IPS-20b (cell line): Measurements from ENCODE around the gene PDS5B.

Experiments used
- H3K27ac ChIP-seq: one replicate; pipeline ENCODE4 v1.5.1; 2013; ENCODE audit warnings: low read length
- H3K27me3 ChIP-seq: 2 replicates; pipeline ENCODE4 v1.6.1; 2013; ENCODE audit warnings: mild to moderate bottlenecking, low read length, inconsistent platforms; ENCODE audit not compliant: insufficient read depth
- H3K36me3 ChIP-seq: 2 replicates; pipeline ENCODE4 v1.6.1; 2013; ENCODE audit warnings: low read depth, mild to moderate bottlenecking, inconsistent platforms, low read length, moderate library complexity; ENCODE audit not compliant: insufficient read depth
- H3K4me1 ChIP-seq: 2 replicates; pipeline ENCODE4 v1.6.1; 2013; ENCODE audit warnings: mild to moderate bottlenecking, control low read depth, inconsistent platforms, low read length, moderate library complexity; ENCODE audit not compliant: insufficient read depth
- H3K4me3 ChIP-seq: 2 replicates; pipeline ENCODE4 v1.5.1; 2013; ENCODE audit warnings: mild to moderate bottlenecking, low read length, inconsistent platforms
- H3K9ac ChIP-seq: 2 replicates; pipeline ENCODE4 v1.6.1; 2013; ENCODE audit warnings: low read depth, mild to moderate bottlenecking, inconsistent platforms, low read length, moderate library complexity
- H3K9me3 ChIP-seq: 2 replicates; pipeline ENCODE4 v1.6.1; 2013; ENCODE audit warnings: mild to moderate bottlenecking, low read depth, low read length, inconsistent platforms; ENCODE audit not compliant: insufficient read depth

Gene PDS5B

GRCh38 chr13:32660227-32660626 is 74.0 kb downstream of the PDS5B start:
- Histone ChIP-seq H3K36me3 (no peaks in the 10 kb centered on the region; the same call in 1 of the 2 replicates), H3K4me1 (no peaks in the 10 kb centered on the region), H3K4me3 (no peak overlapping the region), H3K27ac (no peak overlapping the region), H3K9ac (no peak overlapping the region), H3K9me3 (peaks cover 7% of the 10 kb centered on the region; the same call in 1 of the 2 replicates), H3K27me3 (no peaks in the 10 kb centered on the region)

GRCh38 chr13:32661685-32662084 is 75.4 kb downstream of the PDS5B start:
- Histone ChIP-seq H3K4me3 (no peak overlapping the region), H3K36me3 (no peaks in the 10 kb centered on the region; the same call in 1 of the 2 replicates), H3K9ac (no peak overlapping the region)

GRCh38 chr13:32663660-32664059 is 77.4 kb downstream of the PDS5B start:
- Histone ChIP-seq H3K27ac (no peak overlapping the region), H3K36me3 (no peaks in the 10 kb centered on the region; the same call in none of the 2 replicates)

More at GRCh38 chr13:32661685-32662084, 75.4 kb downstream of the PDS5B start:
- no peaks in the 10 kb centered on the region for H3K9me3 ChIP-seq
- H3K4me1 ChIP-seq, result no peaks in the 10 kb centered on the region
- H3K27me3 ChIP-seq, result no peaks in the 10 kb centered on the region
- no peak overlapping the region for H3K27ac ChIP-seq

GRCh38 chr13:32666990-32667571 is 80.8 kb downstream of the PDS5B start:
- H3K4me3 ChIP-seq, result no peak overlapping the region
- H3K9me3 ChIP-seq, result no peaks in the 10 kb centered on the region
- H3K9ac ChIP-seq, result no peak overlapping the region
- H3K36me3 ChIP-seq, result no peaks in the 10 kb centered on the region; the same call in none of the 2 replicates
- no peaks in the 10 kb centered on the region for H3K4me1 ChIP-seq
- H3K27me3 ChIP-seq, result no peaks in the 10 kb centered on the region
- H3K27ac ChIP-seq, result no peak overlapping the region

More at GRCh38 chr13:32663660-32664059, 77.4 kb downstream of the PDS5B start:
- H3K27me3 ChIP-seq, result no peaks in the 10 kb centered on the region
- no peak overlapping the region for H3K4me3 ChIP-seq
- H3K9me3 ChIP-seq, result no peaks in the 10 kb centered on the region
- no peak overlapping the region for H3K9ac ChIP-seq
- H3K4me1 ChIP-seq, result no peaks in the 10 kb centered on the region

- Histone ChIP-seq H3K9ac (no peak overlapping the region), H3K9me3 (no peaks in the 10 kb centered on the region), H3K36me3 (peaks cover 11% of the 10 kb centered on the region), H3K4me3 (no peak overlapping the region), H3K27me3 (no peaks in the 10 kb centered on the region), H3K27ac (no peak overlapping the region), H3K4me1 (no peaks in the 10 kb centered on the region)
Measured at GRCh38 chr13:32669030-32669646, 82.9 kb downstream of the PDS5B start.

GRCh38 chr13:32674503-32674902 is 88.3 kb downstream of the PDS5B start:
- no peak overlapping the region for H3K27ac ChIP-seq
- H3K36me3 ChIP-seq, result peaks cover 46% of the 10 kb centered on the region
- no peak overlapping the region for H3K9ac ChIP-seq
- no peaks in the 10 kb centered on the region for H3K9me3 ChIP-seq
- no peaks in the 10 kb centered on the region for H3K27me3 ChIP-seq
- H3K4me3 ChIP-seq, result no peak overlapping the region
- H3K4me1 ChIP-seq, result no peaks in the 10 kb centered on the region

- H3K9ac ChIP-seq, result no peak overlapping the region
- H3K27me3 ChIP-seq, result no peaks in the 10 kb centered on the region
- H3K27ac ChIP-seq, result no peak overlapping the region
- no peak overlapping the region for H3K4me3 ChIP-seq
- no peaks in the 10 kb centered on the region for H3K4me1 ChIP-seq
- H3K36me3 ChIP-seq, result peaks cover 60% of the 10 kb centered on the region
- no peaks in the 10 kb centered on the region for H3K9me3 ChIP-seq
Measured at GRCh38 chr13:32676242-32676641, 90.0 kb downstream of the PDS5B start.

- Histone ChIP-seq H3K9me3 (no peaks in the 10 kb centered on the region), H3K27ac (no peak overlapping the region), H3K36me3 (peaks cover 39% of the 10 kb centered on the region), H3K4me1 (no peaks in the 10 kb centered on the region), H3K4me3 (no peak overlapping the region), H3K27me3 (no peaks in the 10 kb centered on the region), H3K9ac (no peak overlapping the region)
Measured at GRCh38 chr13:32682130-32682529, 95.9 kb downstream of the PDS5B start.

- H3K27ac ChIP-seq, result no peak overlapping the region
- H3K4me1 ChIP-seq, result no peaks in the 10 kb centered on the region
- peaks cover 39% of the 10 kb centered on the region for H3K36me3 ChIP-seq
Measured at GRCh38 chr13:32682740-32683139, 96.5 kb downstream of the PDS5B start.

GRCh38 chr13:32687275-32687674 is 101.0 kb downstream of the PDS5B start:
- peaks cover 7% of the 10 kb centered on the region; the same call in 1 of the 2 replicates for H3K36me3 ChIP-seq
- no peaks in the 10 kb centered on the region for H3K27me3 ChIP-seq
- H3K4me3 ChIP-seq, result no peak overlapping the region
- no peaks in the 10 kb centered on the region for H3K9me3 ChIP-seq
- H3K4me1 ChIP-seq, result no peaks in the 10 kb centered on the region
- no peak overlapping the region for H3K27ac ChIP-seq
- H3K9ac ChIP-seq, result no peak overlapping the region

More at GRCh38 chr13:32682740-32683139, 96.5 kb downstream of the PDS5B start:
- Histone ChIP-seq H3K9me3 (no peaks in the 10 kb centered on the region), H3K4me3 (no peak overlapping the region), H3K27me3 (no peaks in the 10 kb centered on the region), H3K9ac (no peak overlapping the region)

GRCh38 chr13:32695602-32696250 is 109.5 kb downstream of the PDS5B start:
- H3K9me3 ChIP-seq, result no peaks in the 10 kb centered on the region
- H3K9ac ChIP-seq, result no peak overlapping the region
- no peak overlapping the region for H3K4me3 ChIP-seq
- no peak overlapping the region for H3K27ac ChIP-seq
- peaks cover 17% of the 10 kb centered on the region; the same call in 1 of the 2 replicates for H3K36me3 ChIP-seq
- no peaks in the 10 kb centered on the region for H3K27me3 ChIP-seq
- H3K4me1 ChIP-seq, result no peaks in the 10 kb centered on the region

- no peak overlapping the region for H3K4me3 ChIP-seq
- H3K4me1 ChIP-seq, result no peaks in the 10 kb centered on the region
- peaks cover 58% of the 10 kb centered on the region for H3K36me3 ChIP-seq
- no peak overlapping the region for H3K9ac ChIP-seq
- no peak overlapping the region for H3K27ac ChIP-seq
- peaks cover 10% of the 10 kb centered on the region for H3K9me3 ChIP-seq
- H3K27me3 ChIP-seq, result no peaks in the 10 kb centered on the region
Measured at GRCh38 chr13:32707471-32707870, 121.2 kb downstream of the PDS5B start.
